ENCODE results near the gene PRDM11. TPM values are rescaled to one million over a fixed set of nuclear protein-coding genes. Genes with fewer than 3 reads are reported as not detected.

The PRDM11 gene
- total and polyA plus RNA-seq, 4 donors: 0.64 to 6.9 (median 2.8) TPM

DNA sequence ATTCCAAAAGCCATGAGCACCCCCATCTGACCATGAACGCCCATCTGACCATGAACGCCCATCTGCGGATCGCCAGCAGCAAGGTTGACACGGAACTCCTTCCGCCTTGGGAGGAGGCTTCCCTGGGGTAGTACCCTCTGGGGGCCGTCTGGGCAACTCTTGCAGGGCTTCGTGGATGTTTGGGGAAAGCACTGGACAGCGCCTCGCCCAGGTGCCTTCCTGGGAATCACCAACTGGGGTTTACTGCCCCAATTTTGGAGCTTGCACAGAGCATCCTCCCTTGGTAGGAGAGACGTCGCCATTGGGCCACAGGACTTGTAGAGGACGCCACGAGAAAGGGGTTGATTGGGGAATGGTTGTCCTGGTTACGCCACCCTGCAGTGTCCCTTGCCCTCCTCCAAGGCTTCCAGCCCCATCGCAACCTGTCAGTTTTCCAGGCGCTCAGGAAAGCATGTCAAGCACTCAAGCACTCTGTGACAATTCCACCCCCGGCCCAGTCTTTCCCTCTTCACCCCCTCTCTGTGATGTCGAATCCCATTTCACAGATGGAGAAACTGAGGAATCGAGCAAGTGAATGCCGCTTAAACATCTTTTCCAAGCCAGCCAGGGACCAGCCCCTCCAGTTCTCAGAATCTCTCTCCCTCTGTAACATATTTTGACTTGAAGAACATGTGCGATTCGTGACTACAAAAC is 914 bp upstream of the PRDM11 start:
- H3K4me3 ChIP-seq (ENCODE audit: low read depth in 1 of 3, low read length in 3 of 3): peak overlapping the region; percentile 56 to 78 (median 67)
- WGBS: 17% methylated on average over 23 of the region's 23 CpGs
- DNase-seq (ENCODE audit: low spot score): peak; percentile 53
- H3K27ac ChIP-seq (ENCODE audit: low read depth in 1 of 2, low read length in 2 of 2): peak overlapping the region; percentile 93
- peak overlapping the region in 1 of 2 donors; percentile 0 for H3K9ac ChIP-seq (ENCODE audit: low read depth in 1 of 2, low read length in 2 of 2)
- TF ChIP-seq FOXA2 (IDR thresholded peaks at IDR 0.05): no peak
- TF ChIP-seq, protein P1, sequence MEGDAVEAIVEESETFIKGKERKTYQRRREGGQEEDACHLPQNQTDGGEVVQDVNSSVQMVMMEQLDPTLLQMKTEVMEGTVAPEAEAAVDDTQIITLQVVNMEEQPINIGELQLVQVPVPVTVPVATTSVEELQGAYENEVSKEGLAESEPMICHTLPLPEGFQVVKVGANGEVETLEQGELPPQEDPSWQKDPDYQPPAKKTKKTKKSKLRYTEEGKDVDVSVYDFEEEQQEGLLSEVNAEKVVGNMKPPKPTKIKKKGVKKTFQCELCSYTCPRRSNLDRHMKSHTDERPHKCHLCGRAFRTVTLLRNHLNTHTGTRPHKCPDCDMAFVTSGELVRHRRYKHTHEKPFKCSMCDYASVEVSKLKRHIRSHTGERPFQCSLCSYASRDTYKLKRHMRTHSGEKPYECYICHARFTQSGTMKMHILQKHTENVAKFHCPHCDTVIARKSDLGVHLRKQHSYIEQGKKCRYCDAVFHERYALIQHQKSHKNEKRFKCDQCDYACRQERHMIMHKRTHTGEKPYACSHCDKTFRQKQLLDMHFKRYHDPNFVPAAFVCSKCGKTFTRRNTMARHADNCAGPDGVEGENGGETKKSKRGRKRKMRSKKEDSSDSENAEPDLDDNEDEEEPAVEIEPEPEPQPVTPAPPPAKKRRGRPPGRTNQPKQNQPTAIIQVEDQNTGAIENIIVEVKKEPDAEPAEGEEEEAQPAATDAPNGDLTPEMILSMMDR (IDR thresholded peaks at IDR 0.05; ENCODE audit: low read depth, low read length, missing input control): no peak
- no peak for TF ChIP-seq NR2F2 (IDR thresholded peaks at IDR 0.05)
- no peak for TF ChIP-seq MAX (IDR thresholded peaks at IDR 0.05)
- H3K4me1 ChIP-seq (ENCODE audit: control insufficient read depth in 4 of 4, insufficient read depth in 4 of 4, low read length in 3 of 4): peaks cover 5 to 22% (median 16%) of the 10 kb centered on the region in 4 donors
- H3K27me3 ChIP-seq (ENCODE audit: control insufficient read depth in 4 of 4, insufficient read depth in 4 of 4, low read length in 3 of 4): no peaks in the 10 kb centered on the region
- no peaks in the 10 kb centered on the region for H3K9me3 ChIP-seq (ENCODE audit: control insufficient read depth in 4 of 4, low read length in 3 of 4)
- H3K36me3 ChIP-seq (ENCODE audit: control insufficient read depth in 4 of 4, insufficient read depth in 3 of 4, low read depth in 1 of 4, low read length in 3 of 4): no peaks in the 10 kb centered on the region

GRCh38 chr11:45147017-45147728 is 734 bp downstream of the PRDM11 start:
- Histone ChIP-seq H3K9ac (ENCODE audit: low read depth in 1 of 2, low read length in 2 of 2) (peak overlapping the region; percentile 46 to 61), H3K9me3 (ENCODE audit: control insufficient read depth in 4 of 4, low read length in 3 of 4) (no peaks in the 10 kb centered on the region), H3K27ac (ENCODE audit: low read depth in 1 of 2, low read length in 2 of 2) (peak overlapping the region; percentile 39 to 63), H3K27me3 (ENCODE audit: control insufficient read depth in 4 of 4, insufficient read depth in 4 of 4, low read length in 3 of 4) (no peaks in the 10 kb centered on the region), H3K4me3 (ENCODE audit: low read depth in 1 of 3, low read length in 3 of 3) (peak overlapping the region; percentile 78 to 82 (median 79)), H3K36me3 (ENCODE audit: control insufficient read depth in 4 of 4, insufficient read depth in 3 of 4, low read depth in 1 of 4, low read length in 3 of 4) (no peaks in the 10 kb centered on the region), H3K4me1 (ENCODE audit: control insufficient read depth in 4 of 4, insufficient read depth in 4 of 4, low read length in 3 of 4) (peaks cover 5 to 22% (median 16%) of the 10 kb centered on the region in 4 donors)
- peak; percentile 94 for DNase-seq (ENCODE audit: low spot score)
- WGBS: under 1% methylated on average over 88 of the region's 88 CpGs
- TF ChIP-seq EGR1 (IDR thresholded peaks at IDR 0.05; ENCODE audit: low read depth in 2 of 2) (no peak), SP1 (IDR thresholded peaks at IDR 0.05) (peak; percentile 34), RXRA (IDR thresholded peaks at IDR 0.05) (peak; percentile 18 to 51)

DNA sequence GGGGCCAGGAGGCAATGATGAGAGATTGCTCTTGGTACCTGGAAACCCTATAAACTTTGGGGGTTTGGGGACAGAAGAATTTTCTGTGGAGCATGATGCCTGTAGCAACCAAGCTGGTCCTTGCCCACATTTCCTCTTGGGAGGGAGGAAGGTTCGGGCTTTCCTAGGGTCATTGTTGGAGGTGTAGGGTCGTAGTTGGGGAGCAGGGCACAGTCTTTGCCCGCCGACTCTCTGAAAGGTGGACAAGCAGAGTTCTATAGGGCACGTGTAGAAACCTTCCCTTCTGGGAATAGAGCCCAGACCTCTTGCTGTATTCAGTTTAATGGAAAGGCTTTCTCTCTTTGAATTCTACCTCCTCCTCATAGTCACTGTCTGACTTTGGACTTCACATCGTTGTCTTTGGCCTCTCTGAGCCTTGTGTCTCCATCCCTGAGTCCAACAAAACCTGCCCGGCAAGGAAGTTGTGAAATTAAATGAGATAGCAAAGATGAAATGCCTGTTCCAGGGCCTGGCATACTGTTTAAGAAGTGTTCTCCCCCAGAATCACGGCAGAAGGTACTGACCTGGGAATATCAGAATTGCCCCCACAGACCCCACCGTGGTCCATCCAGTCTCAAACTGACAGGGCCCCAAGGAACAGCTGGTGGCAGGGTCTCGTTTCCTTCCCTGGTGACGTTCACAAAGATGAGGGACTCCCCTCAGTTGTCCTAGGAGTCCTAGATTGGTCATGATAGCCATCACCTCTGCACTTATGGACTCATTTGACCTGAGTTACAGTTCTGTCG is 1.6 kb downstream of the PRDM11 start:
- Histone ChIP-seq H3K27ac (ENCODE audit: low read depth in 1 of 2, low read length in 2 of 2) (no peak overlapping the region), H3K9me3 (ENCODE audit: control insufficient read depth in 4 of 4, low read length in 3 of 4) (no peaks in the 10 kb centered on the region), H3K27me3 (ENCODE audit: control insufficient read depth in 4 of 4, insufficient read depth in 4 of 4, low read length in 3 of 4) (no peaks in the 10 kb centered on the region), H3K9ac (ENCODE audit: low read depth in 1 of 2, low read length in 2 of 2) (no peak overlapping the region), H3K36me3 (ENCODE audit: control insufficient read depth in 4 of 4, insufficient read depth in 3 of 4, low read depth in 1 of 4, low read length in 3 of 4) (no peaks in the 10 kb centered on the region), H3K4me1 (ENCODE audit: control insufficient read depth in 4 of 4, insufficient read depth in 4 of 4, low read length in 3 of 4) (peaks cover 5 to 22% (median 16%) of the 10 kb centered on the region in 4 donors), H3K4me3 (ENCODE audit: low read depth in 1 of 3, low read length in 3 of 3) (peak overlapping the region; percentile 78 to 82 (median 79))
- TF ChIP-seq JUND (IDR thresholded peaks at IDR 0.05) (no peak), SP1 (IDR thresholded peaks at IDR 0.05) (no peak), MAX (IDR thresholded peaks at IDR 0.05) (no peak), FOXA1 (IDR thresholded peaks at IDR 0.05) (no peak), EGR1 (IDR thresholded peaks at IDR 0.05; ENCODE audit: low read depth in 2 of 2) (no peak), TAF1 (conservative IDR thresholded peaks at IDR 0.05) (no peak), YY1 (IDR thresholded peaks at IDR 0.05) (no peak), ATF3 (IDR thresholded peaks at IDR 0.05) (no peak), NR2F2 (IDR thresholded peaks at IDR 0.05) (no peak), RAD21 (IDR thresholded peaks at IDR 0.05) (no peak), RXRA (IDR thresholded peaks at IDR 0.05) (no peak), FOXA2 (IDR thresholded peaks at IDR 0.05) (no peak)
- TF ChIP-seq, protein P2, sequence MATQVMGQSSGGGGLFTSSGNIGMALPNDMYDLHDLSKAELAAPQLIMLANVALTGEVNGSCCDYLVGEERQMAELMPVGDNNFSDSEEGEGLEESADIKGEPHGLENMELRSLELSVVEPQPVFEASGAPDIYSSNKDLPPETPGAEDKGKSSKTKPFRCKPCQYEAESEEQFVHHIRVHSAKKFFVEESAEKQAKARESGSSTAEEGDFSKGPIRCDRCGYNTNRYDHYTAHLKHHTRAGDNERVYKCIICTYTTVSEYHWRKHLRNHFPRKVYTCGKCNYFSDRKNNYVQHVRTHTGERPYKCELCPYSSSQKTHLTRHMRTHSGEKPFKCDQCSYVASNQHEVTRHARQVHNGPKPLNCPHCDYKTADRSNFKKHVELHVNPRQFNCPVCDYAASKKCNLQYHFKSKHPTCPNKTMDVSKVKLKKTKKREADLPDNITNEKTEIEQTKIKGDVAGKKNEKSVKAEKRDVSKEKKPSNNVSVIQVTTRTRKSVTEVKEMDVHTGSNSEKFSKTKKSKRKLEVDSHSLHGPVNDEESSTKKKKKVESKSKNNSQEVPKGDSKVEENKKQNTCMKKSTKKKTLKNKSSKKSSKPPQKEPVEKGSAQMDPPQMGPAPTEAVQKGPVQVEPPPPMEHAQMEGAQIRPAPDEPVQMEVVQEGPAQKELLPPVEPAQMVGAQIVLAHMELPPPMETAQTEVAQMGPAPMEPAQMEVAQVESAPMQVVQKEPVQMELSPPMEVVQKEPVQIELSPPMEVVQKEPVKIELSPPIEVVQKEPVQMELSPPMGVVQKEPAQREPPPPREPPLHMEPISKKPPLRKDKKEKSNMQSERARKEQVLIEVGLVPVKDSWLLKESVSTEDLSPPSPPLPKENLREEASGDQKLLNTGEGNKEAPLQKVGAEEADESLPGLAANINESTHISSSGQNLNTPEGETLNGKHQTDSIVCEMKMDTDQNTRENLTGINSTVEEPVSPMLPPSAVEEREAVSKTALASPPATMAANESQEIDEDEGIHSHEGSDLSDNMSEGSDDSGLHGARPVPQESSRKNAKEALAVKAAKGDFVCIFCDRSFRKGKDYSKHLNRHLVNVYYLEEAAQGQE (IDR thresholded peaks at IDR 0.05): no peak
- TF ChIP-seq, protein P1 (IDR thresholded peaks at IDR 0.05; ENCODE audit: low read depth, low read length, missing input control): no peak
- 78% methylated on average over 12 of the region's 12 CpGs for WGBS
- DNase-seq (ENCODE audit: low spot score): peak; percentile 30

Data from liver (tissue), 9 donors.